Measurements from ENCODE around the gene THBD. TPM values are rescaled to one million over a fixed set of nuclear protein-coding genes. Genes with fewer than 3 reads are reported as not detected.

THBD gene, protein sequence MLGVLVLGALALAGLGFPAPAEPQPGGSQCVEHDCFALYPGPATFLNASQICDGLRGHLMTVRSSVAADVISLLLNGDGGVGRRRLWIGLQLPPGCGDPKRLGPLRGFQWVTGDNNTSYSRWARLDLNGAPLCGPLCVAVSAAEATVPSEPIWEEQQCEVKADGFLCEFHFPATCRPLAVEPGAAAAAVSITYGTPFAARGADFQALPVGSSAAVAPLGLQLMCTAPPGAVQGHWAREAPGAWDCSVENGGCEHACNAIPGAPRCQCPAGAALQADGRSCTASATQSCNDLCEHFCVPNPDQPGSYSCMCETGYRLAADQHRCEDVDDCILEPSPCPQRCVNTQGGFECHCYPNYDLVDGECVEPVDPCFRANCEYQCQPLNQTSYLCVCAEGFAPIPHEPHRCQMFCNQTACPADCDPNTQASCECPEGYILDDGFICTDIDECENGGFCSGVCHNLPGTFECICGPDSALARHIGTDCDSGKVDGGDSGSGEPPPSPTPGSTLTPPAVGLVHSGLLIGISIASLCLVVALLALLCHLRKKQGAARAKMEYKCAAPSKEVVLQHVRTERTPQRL
- 28.0 and 36.6 TPM in 2 replicates for total RNA-seq

DNA sequence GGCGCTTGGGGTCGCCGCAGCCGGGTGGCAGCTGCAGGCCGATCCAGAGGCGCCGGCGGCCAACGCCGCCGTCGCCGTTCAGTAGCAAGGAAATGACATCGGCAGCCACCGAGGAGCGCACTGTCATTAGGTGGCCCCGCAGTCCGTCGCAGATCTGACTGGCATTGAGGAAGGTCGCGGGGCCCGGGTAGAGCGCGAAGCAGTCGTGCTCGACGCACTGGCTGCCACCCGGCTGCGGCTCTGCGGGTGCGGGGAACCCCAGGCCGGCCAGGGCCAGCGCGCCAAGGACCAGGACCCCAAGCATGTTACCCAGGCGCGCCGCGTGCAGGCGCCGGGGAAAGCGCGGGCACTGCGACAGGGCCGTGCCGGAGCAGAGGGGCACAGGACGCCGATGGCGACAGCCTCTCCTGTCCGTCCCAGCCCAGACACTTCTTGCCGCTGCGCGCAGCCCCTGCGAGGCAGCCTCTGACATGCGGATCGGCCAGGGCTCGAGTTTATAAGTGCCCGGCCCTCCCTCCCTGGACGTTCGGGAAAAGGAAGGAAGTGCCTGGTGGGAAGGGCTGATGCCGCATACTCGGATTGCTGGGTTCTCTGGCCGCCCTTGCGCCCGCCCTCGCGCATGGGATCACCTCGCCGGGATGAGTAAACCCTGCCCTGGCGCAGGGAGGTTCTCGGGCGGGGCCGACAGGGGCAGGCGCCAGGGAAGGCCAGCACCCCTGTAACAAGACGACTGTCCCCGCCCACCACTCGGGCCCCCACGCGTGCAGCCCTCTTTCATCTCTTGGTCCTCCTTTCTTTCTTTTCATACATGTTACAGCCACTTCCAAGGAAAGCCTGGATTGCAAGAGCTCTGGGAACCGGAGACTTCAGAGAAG lies at the start of gene THBD:
Gene THBD, minus strand, starts transcription at position 472 of the 875 bp plus-strand sequence. Its CDS starts 168 bp downstream, at position 304.

GRCh38 chr20:23086056-23086566 lies 36.6 kb upstream of the THBD start, which contains the start of gene CD93:
Gene CD93, minus strand, starts transcription at chr20:23086324. Its CDS starts 132 bp downstream, at chr20:23086192.

GRCh38 chr20:23034721-23035671 lies 14.5 kb downstream of the THBD start, which contains the start of gene SSTR4:
Gene SSTR4, plus strand, starts transcription at chr20:23035312. Its CDS starts 172 bp downstream, at chr20:23035484.

Other genes with a start within 250 kb of the THBD start
- gene SSTR4, start 14.4 kb downstream of the THBD start, total RNA-seq = not detected in 2 replicates
- 442 and 546 TPM in 2 replicates for gene CD93, start 36.7 kb upstream of the THBD start, total RNA-seq

Data from endothelial cell of coronary artery (primary cell).